Dendritic cell treated with granulocyte-macrophage colony-stimulating factor and Interleukin-4, amounts not matched to agents 40 ng/mL and 50 ng/mL, for 4 days (primary cell): ENCODE data around the gene SPINK1.

Experiments
- H3K27ac Mint-ChIP-seq: one replicate; pipeline ENCODE4 v1.8.0; 2022; ENCODE audit warnings: mild to moderate bottlenecking, mixed read lengths
- H3K27me3 Mint-ChIP-seq: one replicate; pipeline ENCODE4 v1.8.0; 2022; ENCODE audit warnings: mild to moderate bottlenecking, mixed read lengths
- H3K36me3 Mint-ChIP-seq: one replicate; pipeline ENCODE4 v1.8.0; 2022; ENCODE audit warnings: low read depth, mixed read lengths
- H3K4me1 Mint-ChIP-seq: one replicate; pipeline ENCODE4 v1.8.0; 2022; ENCODE audit warnings: low read depth, mixed read lengths
- H3K4me3 Mint-ChIP-seq: one replicate; pipeline ENCODE4 v1.8.0; 2022; ENCODE audit warnings: mild to moderate bottlenecking, moderate library complexity, mixed read lengths
- H3K9me3 Mint-ChIP-seq: one replicate; pipeline ENCODE4 v1.8.0; 2022; ENCODE audit warnings: mixed read lengths
- intact Hi-C: fragments of 100-400 bp; cut with micrococcal nuclease; formaldehyde crosslinking; loops from one replicate; pipeline ENCODE4 v1.15.0; 2022

The SPINK1 gene

GRCh38 chr5:147860641-147861025 is 29.2 kb upstream of the SPINK1 start:
- intact Hi-C loops, result no loop called here
- H3K4me3 Mint-ChIP-seq, result no peak overlapping the region
- H3K9me3 Mint-ChIP-seq, result no peaks in the 10 kb centered on the region
- peaks cover 9% of the 10 kb centered on the region for H3K4me1 Mint-ChIP-seq
- H3K27ac Mint-ChIP-seq, result no peak overlapping the region
- no peaks in the 10 kb centered on the region for H3K36me3 Mint-ChIP-seq
- no peaks in the 10 kb centered on the region for H3K27me3 Mint-ChIP-seq

GRCh38 chr5:147859962-147860640 is 28.6 kb upstream of the SPINK1 start:
- Mint-ChIP-seq H3K27me3 (no peaks in the 10 kb centered on the region), H3K27ac (no peak overlapping the region), H3K4me3 (no peak overlapping the region), H3K4me1 (peaks cover 9% of the 10 kb centered on the region), H3K36me3 (no peaks in the 10 kb centered on the region), H3K9me3 (no peaks in the 10 kb centered on the region)
- intact Hi-C loops, result no loop called here

GRCh38 chr5:147858565-147858964 is 27.1 kb upstream of the SPINK1 start:
- no peaks in the 10 kb centered on the region for H3K9me3 Mint-ChIP-seq
- H3K4me1 Mint-ChIP-seq, result peaks cover 5% of the 10 kb centered on the region
- H3K4me3 Mint-ChIP-seq, result no peak overlapping the region
- intact Hi-C loops, result no loop called here
- H3K27me3 Mint-ChIP-seq, result no peaks in the 10 kb centered on the region
- H3K36me3 Mint-ChIP-seq, result no peaks in the 10 kb centered on the region
- no peak overlapping the region for H3K27ac Mint-ChIP-seq

GRCh38 chr5:147857302-147858129 is 26.0 kb upstream of the SPINK1 start:
- no peak overlapping the region for H3K4me3 Mint-ChIP-seq
- no peaks in the 10 kb centered on the region for H3K9me3 Mint-ChIP-seq
- no peak overlapping the region for H3K27ac Mint-ChIP-seq
- H3K27me3 Mint-ChIP-seq, result no peaks in the 10 kb centered on the region
- peaks cover 10% of the 10 kb centered on the region for H3K4me1 Mint-ChIP-seq
- no peaks in the 10 kb centered on the region for H3K36me3 Mint-ChIP-seq
- intact Hi-C loops, result loop anchor here (1.0 kb wide), 1 partner anchor 78 kb away; no protein-coding TSS in a partner anchor

- Mint-ChIP-seq H3K9me3 (no peaks in the 10 kb centered on the region), H3K4me1 (peaks cover 11% of the 10 kb centered on the region), H3K4me3 (no peak overlapping the region), H3K27me3 (no peaks in the 10 kb centered on the region), H3K27ac (no peak overlapping the region), H3K36me3 (no peaks in the 10 kb centered on the region)
- intact Hi-C loops, result loop anchor here (1.0 kb wide), 1 partner anchor 78 kb away; no protein-coding TSS in a partner anchor
Measured at GRCh38 chr5:147856801-147857200, 25.3 kb upstream of the SPINK1 start.

- Mint-ChIP-seq H3K4me3 (no peak overlapping the region), H3K27me3 (no peaks in the 10 kb centered on the region), H3K4me1 (peaks cover 11% of the 10 kb centered on the region), H3K9me3 (no peaks in the 10 kb centered on the region), H3K27ac (no peak overlapping the region), H3K36me3 (no peaks in the 10 kb centered on the region)
- intact Hi-C loops, result no loop called here
Measured at GRCh38 chr5:147855774-147856069, 24.3 kb upstream of the SPINK1 start.

GRCh38 chr5:147854894-147855773 is 23.7 kb upstream of the SPINK1 start:
- H3K4me1 Mint-ChIP-seq, result peaks cover 11% of the 10 kb centered on the region
- no peaks in the 10 kb centered on the region for H3K36me3 Mint-ChIP-seq
- no peaks in the 10 kb centered on the region for H3K9me3 Mint-ChIP-seq
- no peaks in the 10 kb centered on the region for H3K27me3 Mint-ChIP-seq
- no peak overlapping the region for H3K4me3 Mint-ChIP-seq
- no peak overlapping the region for H3K27ac Mint-ChIP-seq
- intact Hi-C loops, result no loop called here

- no peaks in the 10 kb centered on the region for H3K36me3 Mint-ChIP-seq
- no peak overlapping the region for H3K27ac Mint-ChIP-seq
- no peaks in the 10 kb centered on the region for H3K9me3 Mint-ChIP-seq
- intact Hi-C loops, result no loop called here
- H3K27me3 Mint-ChIP-seq, result no peaks in the 10 kb centered on the region
- H3K4me1 Mint-ChIP-seq, result peaks cover 11% of the 10 kb centered on the region
- no peak overlapping the region for H3K4me3 Mint-ChIP-seq
Measured at GRCh38 chr5:147854331-147854730, 22.9 kb upstream of the SPINK1 start.

GRCh38 chr5:147853372-147853987 is 22.0 kb upstream of the SPINK1 start:
- no peak overlapping the region for H3K27ac Mint-ChIP-seq
- no peaks in the 10 kb centered on the region for H3K27me3 Mint-ChIP-seq
- H3K4me1 Mint-ChIP-seq, result peaks cover 11% of the 10 kb centered on the region
- intact Hi-C loops, result no loop called here
- no peaks in the 10 kb centered on the region for H3K9me3 Mint-ChIP-seq
- no peak overlapping the region for H3K4me3 Mint-ChIP-seq
- no peaks in the 10 kb centered on the region for H3K36me3 Mint-ChIP-seq

- intact Hi-C loops, result no loop called here
- Mint-ChIP-seq H3K36me3 (no peaks in the 10 kb centered on the region), H3K27ac (no peak overlapping the region), H3K4me1 (peaks cover 11% of the 10 kb centered on the region), H3K4me3 (no peak overlapping the region), H3K27me3 (peaks cover 5% of the 10 kb centered on the region), H3K9me3 (no peaks in the 10 kb centered on the region)
Measured at GRCh38 chr5:147852365-147852764, 20.9 kb upstream of the SPINK1 start.

- H3K4me3 Mint-ChIP-seq, result no peak overlapping the region
- H3K27me3 Mint-ChIP-seq, result peaks cover 5% of the 10 kb centered on the region
- intact Hi-C loops, result no loop called here
- no peaks in the 10 kb centered on the region for H3K36me3 Mint-ChIP-seq
- no peaks in the 10 kb centered on the region for H3K9me3 Mint-ChIP-seq
- no peak overlapping the region for H3K27ac Mint-ChIP-seq
- peaks cover 11% of the 10 kb centered on the region for H3K4me1 Mint-ChIP-seq
Measured at GRCh38 chr5:147851578-147851977, 20.1 kb upstream of the SPINK1 start.

- H3K4me1 Mint-ChIP-seq, result peaks cover 11% of the 10 kb centered on the region
- intact Hi-C loops, result no loop called here
- no peaks in the 10 kb centered on the region for H3K36me3 Mint-ChIP-seq
- no peak overlapping the region for H3K27ac Mint-ChIP-seq
- no peaks in the 10 kb centered on the region for H3K9me3 Mint-ChIP-seq
- H3K27me3 Mint-ChIP-seq, result peaks cover 5% of the 10 kb centered on the region
- no peak overlapping the region for H3K4me3 Mint-ChIP-seq
Measured at GRCh38 chr5:147849226-147849625, 17.8 kb upstream of the SPINK1 start.

GRCh38 chr5:147845618-147846017 is 14.1 kb upstream of the SPINK1 start:
- Mint-ChIP-seq H3K27me3 (peaks cover 5% of the 10 kb centered on the region), H3K9me3 (no peaks in the 10 kb centered on the region), H3K36me3 (no peaks in the 10 kb centered on the region), H3K4me3 (no peak overlapping the region), H3K4me1 (no peaks in the 10 kb centered on the region), H3K27ac (no peak overlapping the region)
- intact Hi-C loops, result no loop called here

- no peaks in the 10 kb centered on the region for H3K9me3 Mint-ChIP-seq
- H3K36me3 Mint-ChIP-seq, result no peaks in the 10 kb centered on the region
- peaks cover 5% of the 10 kb centered on the region for H3K27me3 Mint-ChIP-seq
- H3K27ac Mint-ChIP-seq, result no peak overlapping the region
- intact Hi-C loops, result no loop called here
- no peak overlapping the region for H3K4me3 Mint-ChIP-seq
- no peaks in the 10 kb centered on the region for H3K4me1 Mint-ChIP-seq
Measured at GRCh38 chr5:147844846-147845245, 13.4 kb upstream of the SPINK1 start.
